ENCODE measurements around the gene EEF1B2.

DNA sequence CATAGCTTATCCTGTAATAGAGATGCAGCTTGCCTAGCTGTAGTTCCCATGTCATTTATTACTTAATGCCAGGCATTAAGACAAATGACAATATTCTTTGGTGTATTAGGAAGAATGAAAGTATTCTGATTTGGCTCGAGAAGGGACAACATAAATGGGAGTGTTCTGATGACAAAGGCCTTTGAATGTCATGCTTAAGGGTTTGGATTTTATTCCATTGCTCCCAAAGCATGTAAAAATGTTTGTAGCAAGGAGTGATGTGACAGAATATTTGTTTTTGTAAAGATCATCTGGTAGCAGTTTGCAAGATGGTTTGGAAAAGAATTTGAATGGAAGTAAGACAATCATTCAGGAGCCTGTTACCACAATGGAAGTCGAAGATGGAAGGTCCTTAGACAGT is 30.4 kb downstream of the EEF1B2 start:
- TF ChIP-seq, protein P1, sequence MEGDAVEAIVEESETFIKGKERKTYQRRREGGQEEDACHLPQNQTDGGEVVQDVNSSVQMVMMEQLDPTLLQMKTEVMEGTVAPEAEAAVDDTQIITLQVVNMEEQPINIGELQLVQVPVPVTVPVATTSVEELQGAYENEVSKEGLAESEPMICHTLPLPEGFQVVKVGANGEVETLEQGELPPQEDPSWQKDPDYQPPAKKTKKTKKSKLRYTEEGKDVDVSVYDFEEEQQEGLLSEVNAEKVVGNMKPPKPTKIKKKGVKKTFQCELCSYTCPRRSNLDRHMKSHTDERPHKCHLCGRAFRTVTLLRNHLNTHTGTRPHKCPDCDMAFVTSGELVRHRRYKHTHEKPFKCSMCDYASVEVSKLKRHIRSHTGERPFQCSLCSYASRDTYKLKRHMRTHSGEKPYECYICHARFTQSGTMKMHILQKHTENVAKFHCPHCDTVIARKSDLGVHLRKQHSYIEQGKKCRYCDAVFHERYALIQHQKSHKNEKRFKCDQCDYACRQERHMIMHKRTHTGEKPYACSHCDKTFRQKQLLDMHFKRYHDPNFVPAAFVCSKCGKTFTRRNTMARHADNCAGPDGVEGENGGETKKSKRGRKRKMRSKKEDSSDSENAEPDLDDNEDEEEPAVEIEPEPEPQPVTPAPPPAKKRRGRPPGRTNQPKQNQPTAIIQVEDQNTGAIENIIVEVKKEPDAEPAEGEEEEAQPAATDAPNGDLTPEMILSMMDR (IDR thresholded peaks at IDR 0.05): no peak
- no peak for TF ChIP-seq SP1 (CRISPR knock-in tag; conservative IDR thresholded peaks at IDR 0.05)
- TF ChIP-seq, protein P2, sequence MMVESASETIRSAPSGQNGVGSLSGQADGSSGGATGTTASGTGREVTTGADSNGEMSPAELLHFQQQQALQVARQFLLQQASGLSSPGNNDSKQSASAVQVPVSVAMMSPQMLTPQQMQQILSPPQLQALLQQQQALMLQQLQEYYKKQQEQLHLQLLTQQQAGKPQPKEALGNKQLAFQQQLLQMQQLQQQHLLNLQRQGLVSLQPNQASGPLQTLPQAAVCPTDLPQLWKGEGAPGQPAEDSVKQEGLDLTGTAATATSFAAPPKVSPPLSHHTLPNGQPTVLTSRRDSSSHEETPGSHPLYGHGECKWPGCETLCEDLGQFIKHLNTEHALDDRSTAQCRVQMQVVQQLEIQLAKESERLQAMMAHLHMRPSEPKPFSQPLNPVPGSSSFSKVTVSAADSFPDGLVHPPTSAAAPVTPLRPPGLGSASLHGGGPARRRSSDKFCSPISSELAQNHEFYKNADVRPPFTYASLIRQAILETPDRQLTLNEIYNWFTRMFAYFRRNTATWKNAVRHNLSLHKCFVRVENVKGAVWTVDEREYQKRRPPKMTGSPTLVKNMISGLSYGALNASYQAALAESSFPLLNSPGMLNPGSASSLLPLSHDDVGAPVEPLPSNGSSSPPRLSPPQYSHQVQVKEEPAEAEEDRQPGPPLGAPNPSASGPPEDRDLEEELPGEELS (CRISPR knock-in tag; IDR thresholded peaks at IDR 0.05): no peak
- no peak for TF ChIP-seq GRHL2 (CRISPR knock-in tag; IDR thresholded peaks at IDR 0.05; ENCODE audit: insufficient replicate concordance, severe bottlenecking)
- no peak for TF ChIP-seq GTF2I (CRISPR knock-in tag; conservative IDR thresholded peaks at IDR 0.05)
- TF ChIP-seq, protein P3, sequence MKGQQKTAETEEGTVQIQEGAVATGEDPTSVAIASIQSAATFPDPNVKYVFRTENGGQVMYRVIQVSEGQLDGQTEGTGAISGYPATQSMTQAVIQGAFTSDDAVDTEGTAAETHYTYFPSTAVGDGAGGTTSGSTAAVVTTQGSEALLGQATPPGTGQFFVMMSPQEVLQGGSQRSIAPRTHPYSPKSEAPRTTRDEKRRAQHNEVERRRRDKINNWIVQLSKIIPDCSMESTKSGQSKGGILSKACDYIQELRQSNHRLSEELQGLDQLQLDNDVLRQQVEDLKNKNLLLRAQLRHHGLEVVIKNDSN (CRISPR knock-in tag; IDR thresholded peaks at IDR 0.05): no peak
- TF ChIP-seq, protein P4, sequence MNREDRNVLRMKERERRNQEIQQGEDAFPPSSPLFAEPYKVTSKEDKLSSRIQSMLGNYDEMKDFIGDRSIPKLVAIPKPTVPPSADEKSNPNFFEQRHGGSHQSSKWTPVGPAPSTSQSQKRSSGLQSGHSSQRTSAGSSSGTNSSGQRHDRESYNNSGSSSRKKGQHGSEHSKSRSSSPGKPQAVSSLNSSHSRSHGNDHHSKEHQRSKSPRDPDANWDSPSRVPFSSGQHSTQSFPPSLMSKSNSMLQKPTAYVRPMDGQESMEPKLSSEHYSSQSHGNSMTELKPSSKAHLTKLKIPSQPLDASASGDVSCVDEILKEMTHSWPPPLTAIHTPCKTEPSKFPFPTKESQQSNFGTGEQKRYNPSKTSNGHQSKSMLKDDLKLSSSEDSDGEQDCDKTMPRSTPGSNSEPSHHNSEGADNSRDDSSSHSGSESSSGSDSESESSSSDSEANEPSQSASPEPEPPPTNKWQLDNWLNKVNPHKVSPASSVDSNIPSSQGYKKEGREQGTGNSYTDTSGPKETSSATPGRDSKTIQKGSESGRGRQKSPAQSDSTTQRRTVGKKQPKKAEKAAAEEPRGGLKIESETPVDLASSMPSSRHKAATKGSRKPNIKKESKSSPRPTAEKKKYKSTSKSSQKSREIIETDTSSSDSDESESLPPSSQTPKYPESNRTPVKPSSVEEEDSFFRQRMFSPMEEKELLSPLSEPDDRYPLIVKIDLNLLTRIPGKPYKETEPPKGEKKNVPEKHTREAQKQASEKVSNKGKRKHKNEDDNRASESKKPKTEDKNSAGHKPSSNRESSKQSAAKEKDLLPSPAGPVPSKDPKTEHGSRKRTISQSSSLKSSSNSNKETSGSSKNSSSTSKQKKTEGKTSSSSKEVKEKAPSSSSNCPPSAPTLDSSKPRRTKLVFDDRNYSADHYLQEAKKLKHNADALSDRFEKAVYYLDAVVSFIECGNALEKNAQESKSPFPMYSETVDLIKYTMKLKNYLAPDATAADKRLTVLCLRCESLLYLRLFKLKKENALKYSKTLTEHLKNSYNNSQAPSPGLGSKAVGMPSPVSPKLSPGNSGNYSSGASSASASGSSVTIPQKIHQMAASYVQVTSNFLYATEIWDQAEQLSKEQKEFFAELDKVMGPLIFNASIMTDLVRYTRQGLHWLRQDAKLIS (CRISPR knock-in tag; IDR thresholded peaks at IDR 0.05; ENCODE audit: borderline replicate concordance): no peak
- TF ChIP-seq FOXK1 (CRISPR knock-in tag; IDR thresholded peaks at IDR 0.05): no peak
- TF ChIP-seq, protein P5, sequence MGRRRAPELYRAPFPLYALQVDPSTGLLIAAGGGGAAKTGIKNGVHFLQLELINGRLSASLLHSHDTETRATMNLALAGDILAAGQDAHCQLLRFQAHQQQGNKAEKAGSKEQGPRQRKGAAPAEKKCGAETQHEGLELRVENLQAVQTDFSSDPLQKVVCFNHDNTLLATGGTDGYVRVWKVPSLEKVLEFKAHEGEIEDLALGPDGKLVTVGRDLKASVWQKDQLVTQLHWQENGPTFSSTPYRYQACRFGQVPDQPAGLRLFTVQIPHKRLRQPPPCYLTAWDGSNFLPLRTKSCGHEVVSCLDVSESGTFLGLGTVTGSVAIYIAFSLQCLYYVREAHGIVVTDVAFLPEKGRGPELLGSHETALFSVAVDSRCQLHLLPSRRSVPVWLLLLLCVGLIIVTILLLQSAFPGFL (CRISPR knock-in tag; IDR thresholded peaks at IDR 0.05; ENCODE audit: borderline replicate concordance): no peak
- TF ChIP-seq TCF7 (CRISPR knock-in tag; IDR thresholded peaks at IDR 0.05; ENCODE audit: low read depth): no peak
- TF ChIP-seq, protein P6, sequence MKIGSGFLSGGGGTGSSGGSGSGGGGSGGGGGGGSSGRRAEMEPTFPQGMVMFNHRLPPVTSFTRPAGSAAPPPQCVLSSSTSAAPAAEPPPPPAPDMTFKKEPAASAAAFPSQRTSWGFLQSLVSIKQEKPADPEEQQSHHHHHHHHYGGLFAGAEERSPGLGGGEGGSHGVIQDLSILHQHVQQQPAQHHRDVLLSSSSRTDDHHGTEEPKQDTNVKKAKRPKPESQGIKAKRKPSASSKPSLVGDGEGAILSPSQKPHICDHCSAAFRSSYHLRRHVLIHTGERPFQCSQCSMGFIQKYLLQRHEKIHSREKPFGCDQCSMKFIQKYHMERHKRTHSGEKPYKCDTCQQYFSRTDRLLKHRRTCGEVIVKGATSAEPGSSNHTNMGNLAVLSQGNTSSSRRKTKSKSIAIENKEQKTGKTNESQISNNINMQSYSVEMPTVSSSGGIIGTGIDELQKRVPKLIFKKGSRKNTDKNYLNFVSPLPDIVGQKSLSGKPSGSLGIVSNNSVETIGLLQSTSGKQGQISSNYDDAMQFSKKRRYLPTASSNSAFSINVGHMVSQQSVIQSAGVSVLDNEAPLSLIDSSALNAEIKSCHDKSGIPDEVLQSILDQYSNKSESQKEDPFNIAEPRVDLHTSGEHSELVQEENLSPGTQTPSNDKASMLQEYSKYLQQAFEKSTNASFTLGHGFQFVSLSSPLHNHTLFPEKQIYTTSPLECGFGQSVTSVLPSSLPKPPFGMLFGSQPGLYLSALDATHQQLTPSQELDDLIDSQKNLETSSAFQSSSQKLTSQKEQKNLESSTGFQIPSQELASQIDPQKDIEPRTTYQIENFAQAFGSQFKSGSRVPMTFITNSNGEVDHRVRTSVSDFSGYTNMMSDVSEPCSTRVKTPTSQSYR (CRISPR knock-in tag; IDR thresholded peaks at IDR 0.05): no peak

All from WTC11 (cell line).